Stimulated activated CD4-positive, alpha-beta T cell treated with anti-CD3 and anti-CD28 coated beads, Interleukin-4, amount 100 ng/mL, for 4 hours (primary cell): ENCODE results near the gene ADAMTS13.

Experiments
- DNase-seq, 2 experiments: peaks; one replicate each; pipeline ENCODE4 v3.0.0-alpha.2; 2020

Gene ADAMTS13

GRCh38 chr9:133474853-133475252 lies 52.7 kb downstream of the ADAMTS13 start:
- DNase-seq: no peak

GRCh38 chr9:133475292-133476012 lies 53.3 kb downstream of the ADAMTS13 start:
- DNase-seq: no peak

- DNase-seq: no peak
These were observed 54.1 kb downstream of the ADAMTS13 start for GRCh38 chr9:133476036-133476931.

- DNase-seq: no peak
These were observed 54.8 kb downstream of the ADAMTS13 start for GRCh38 chr9:133476941-133477340.

- no peak for DNase-seq
These were observed 55.3 kb downstream of the ADAMTS13 start for GRCh38 chr9:133477461-133477860.

GRCh38 chr9:133477992-133478850 lies 56.1 kb downstream of the ADAMTS13 start:
- no peak for DNase-seq

- peak; percentile 75 to 81 for DNase-seq
These were observed 56.9 kb downstream of the ADAMTS13 start, which contains the start of gene SLC2A6 for GRCh38 chr9:133478851-133479711. SLC2A6 (minus strand) TSS chr9:133479099; CDS start chr9:133479059, 40 bp downstream.

- no peak for DNase-seq
These were observed 61.4 kb downstream of the ADAMTS13 start for GRCh38 chr9:133483611-133484010.

- DNase-seq: no peak
These were observed 62.7 kb downstream of the ADAMTS13 start for GRCh38 chr9:133484671-133485437.

GRCh38 chr9:133485531-133486260 lies 63.5 kb downstream of the ADAMTS13 start:
- no peak for DNase-seq

GRCh38 chr9:133487331-133487725 lies 65.2 kb downstream of the ADAMTS13 start:
- no peak for DNase-seq

GRCh38 chr9:133488686-133489252 lies 66.6 kb downstream of the ADAMTS13 start:
- DNase-seq: no peak

- DNase-seq: no peak
These were observed 67.4 kb downstream of the ADAMTS13 start for GRCh38 chr9:133489253-133490190.

- DNase-seq: no peak
These were observed 68.1 kb downstream of the ADAMTS13 start for GRCh38 chr9:133490201-133490681.

- no peak for DNase-seq
These were observed 68.9 kb downstream of the ADAMTS13 start for GRCh38 chr9:133490865-133491655.

GRCh38 chr9:133491656-133491925 lies 69.4 kb downstream of the ADAMTS13 start:
- DNase-seq: no peak

GRCh38 chr9:133492061-133493021 lies 70.2 kb downstream of the ADAMTS13 start:
- no peak for DNase-seq
